HEK293 (cell line): ENCODE data around the gene TOP3A.

ENCODE experiments used
- CTCF ChIP-seq: fragments of 450-650 bp; formaldehyde crosslinking; IDR thresholded peaks from 2 replicates; pipeline ENCODE4 v1.5.1; 2016; ENCODE audit warnings: missing biosample characterization, missing genetic modification characterization
- KLF9 ChIP-seq: fragments of 450-650 bp; formaldehyde crosslinking; IDR thresholded peaks from 2 replicates; pipeline ENCODE4 v1.5.1; 2016; ENCODE audit warnings: missing biosample characterization, missing genetic modification characterization, low read depth
- SETDB1 ChIP-seq: IDR thresholded peaks from one replicate; pipeline ENCODE4 v1.6.1; 2017; ENCODE audit warnings: mild to moderate bottlenecking, low read length, moderate library complexity, mixed read lengths; ENCODE audit not compliant: insufficient read length
- ZNF350 ChIP-seq: fragments of 450-650 bp; formaldehyde crosslinking; IDR thresholded peaks from 2 replicates; pipeline ENCODE4 v1.5.0; 2017; ENCODE audit warnings: missing biosample characterization, mild to moderate bottlenecking, missing genetic modification characterization
- ZNF48 ChIP-seq: fragments of 450-650 bp; formaldehyde crosslinking; IDR thresholded peaks from 2 replicates; pipeline ENCODE4 v1.5.1; 2016; ENCODE audit warnings: missing biosample characterization, missing genetic modification characterization

DNA sequence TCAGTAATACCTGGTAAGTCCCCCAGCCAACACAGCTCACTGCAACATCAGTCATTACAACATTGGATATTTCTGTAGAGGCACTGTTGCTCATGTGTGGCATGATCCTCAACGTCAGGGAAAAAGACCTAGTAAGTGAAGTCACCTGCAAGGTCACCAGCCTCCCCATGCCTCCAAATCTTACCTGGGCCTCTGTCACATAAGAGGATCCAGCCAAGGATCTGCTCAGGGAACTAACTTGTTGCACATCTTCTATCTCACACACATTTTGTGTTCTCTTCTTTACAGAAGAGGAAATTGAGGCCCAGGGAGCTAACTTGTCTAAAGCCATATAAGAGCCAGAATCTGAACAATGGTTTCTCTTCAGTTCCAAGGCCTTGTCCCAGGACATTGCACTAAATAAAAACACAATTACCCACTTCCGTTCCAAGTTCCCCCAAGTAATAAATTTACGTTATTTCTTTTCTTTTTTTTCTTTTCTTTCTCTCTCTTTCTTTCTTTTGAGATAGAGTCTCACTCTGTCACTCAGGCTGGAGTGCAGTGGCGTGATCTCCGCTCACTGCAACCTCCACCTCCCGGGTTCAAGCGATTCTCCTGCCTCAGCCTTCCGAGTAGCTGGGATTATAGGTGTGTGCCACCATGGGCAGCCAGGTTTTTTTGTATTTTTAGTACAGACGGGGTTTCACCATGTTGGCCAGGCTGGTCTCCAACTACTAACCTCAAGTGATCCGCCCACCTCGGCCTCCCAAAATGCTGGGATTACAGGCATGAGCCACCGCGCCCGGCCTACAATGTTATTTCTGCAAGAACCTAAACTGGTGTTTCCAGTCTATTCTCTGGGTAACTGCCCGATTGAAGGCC, 47.3 kb upstream of the TOP3A start:
- TF ChIP-seq CTCF (tag by site-specific recombination) (no peak), KLF9 (no peak), ZNF350 (tag by site-specific recombination) (no peak), SETDB1 (no peak), ZNF48 (no peak)
